Loucy (cell line): Measurements from ENCODE around the gene ZFP69B.

Source experiments
- H2AFZ ChIP-seq: fragments of 200-600 bp; sonication (generic); 2 replicates; pipeline ENCODE4 v1.6.0; 2016; ENCODE audit warnings: antibody characterized with exemption, mild to moderate bottlenecking, low read length, moderate library complexity
- H3F3A ChIP-seq: fragments of 200-600 bp; 2 replicates; pipeline ENCODE4 v1.6.0; 2016; ENCODE audit warnings: antibody characterized with exemption, low read depth, mild to moderate bottlenecking
- H3K27me3 ChIP-seq: fragments of 200-600 bp; sonication (generic); 2 replicates; pipeline ENCODE4 v1.6.1; 2014; ENCODE audit warnings: low read length, mild to moderate bottlenecking; ENCODE audit not compliant: insufficient read depth, poor library complexity, severe bottlenecking
- H3K36me3 ChIP-seq: fragments of 200-600 bp; sonication (generic); 2 replicates; pipeline ENCODE4 v1.6.1; 2016; ENCODE audit warnings: low read length; ENCODE audit not compliant: insufficient read depth
- H3K4me1 ChIP-seq: fragments of 200-600 bp; sonication (generic); 2 replicates; pipeline ENCODE4 v1.5.1; 2014; ENCODE audit warnings: low read length, mild to moderate bottlenecking; ENCODE audit not compliant: insufficient read depth, poor library complexity, severe bottlenecking
- H3K4me2 ChIP-seq: fragments of 200-600 bp; sonication (generic); 2 replicates; pipeline ENCODE4 v1.6.0; 2014; ENCODE audit warnings: antibody characterized with exemption, low read length, low read depth, mild to moderate bottlenecking; ENCODE audit not compliant: poor library complexity, severe bottlenecking
- H3K4me3 ChIP-seq: fragments of 200-600 bp; sonication (generic); 2 replicates; pipeline ENCODE4 v1.5.1; 2014; ENCODE audit warnings: low read length, mild to moderate bottlenecking, mixed read lengths; ENCODE audit not compliant: poor library complexity, severe bottlenecking
- H3K79me2 ChIP-seq: fragments of 200-600 bp; sonication (generic); 2 replicates; pipeline ENCODE4 v1.6.1; 2014; ENCODE audit warnings: low read length; ENCODE audit not compliant: insufficient read depth
- H3K9ac ChIP-seq: fragments of 200-600 bp; sonication (generic); 2 replicates; pipeline ENCODE4 v1.6.0; 2014; ENCODE audit warnings: mild to moderate bottlenecking, low read depth, low read length, moderate library complexity; ENCODE audit not compliant: poor library complexity, severe bottlenecking
- H3K9me2 ChIP-seq: fragments of 200-600 bp; sonication (generic); replicated peaks from 2 replicates; pipeline ENCODE4 v1.6.1; 2016; ENCODE audit warnings: low read depth, low read length, mixed read lengths
- H3K9me3 ChIP-seq: fragments of 200-600 bp; sonication (generic); 2 replicates; pipeline ENCODE4 v1.6.1; 2014; ENCODE audit warnings: mild to moderate bottlenecking, antibody characterized with exemption, low read length, low read depth; ENCODE audit not compliant: insufficient read depth
- H4K20me1 ChIP-seq: fragments of 200-600 bp; sonication (generic); 2 replicates; pipeline ENCODE4 v1.6.0; 2014; ENCODE audit warnings: antibody characterized with exemption, low read length, mild to moderate bottlenecking; ENCODE audit not compliant: insufficient read depth, poor library complexity, severe bottlenecking
- EZH2phosphoT487 ChIP-seq: fragments of 200-600 bp; IDR thresholded peaks from 2 replicates; pipeline ENCODE4 v1.6.1; 2018; ENCODE audit warnings: antibody characterized with exemption, mild to moderate bottlenecking, moderate library complexity, borderline replicate concordance
- TF ChIP-seq, protein P1 (sequence below): fragments of 200-600 bp; sonication (generic); conservative IDR thresholded peaks from 2 replicates; pipeline ENCODE4 v1.5.1; 2014; ENCODE audit warnings: mild to moderate bottlenecking, antibody characterized with exemption, low read length

The ZFP69B gene

DNA sequence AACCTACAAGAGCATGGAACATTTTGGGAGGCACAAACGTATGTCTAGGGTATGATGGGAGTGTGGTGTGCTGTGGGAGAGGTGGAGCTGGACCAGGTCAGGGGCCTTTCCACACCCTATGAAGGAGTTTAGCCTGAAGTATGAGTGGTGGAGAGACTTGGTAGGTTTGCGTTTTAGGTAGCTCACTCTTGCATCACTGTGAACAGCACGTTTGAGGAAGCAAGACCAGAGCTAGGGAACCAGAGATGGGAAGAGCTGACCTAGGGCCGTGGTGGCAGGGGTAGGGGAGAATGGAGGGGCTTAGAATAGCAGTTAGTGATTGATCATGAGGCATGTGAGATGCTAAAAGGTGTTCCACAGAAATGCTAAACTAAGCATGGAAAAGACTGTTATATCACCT, 25.1 kb upstream of the ZFP69B start:
- H3K9ac ChIP-seq: no peak overlapping the region
- no peak overlapping the region for H3K4me2 ChIP-seq
- no peak for TF ChIP-seq EZH2phosphoT487
- TF ChIP-seq, protein P1, sequence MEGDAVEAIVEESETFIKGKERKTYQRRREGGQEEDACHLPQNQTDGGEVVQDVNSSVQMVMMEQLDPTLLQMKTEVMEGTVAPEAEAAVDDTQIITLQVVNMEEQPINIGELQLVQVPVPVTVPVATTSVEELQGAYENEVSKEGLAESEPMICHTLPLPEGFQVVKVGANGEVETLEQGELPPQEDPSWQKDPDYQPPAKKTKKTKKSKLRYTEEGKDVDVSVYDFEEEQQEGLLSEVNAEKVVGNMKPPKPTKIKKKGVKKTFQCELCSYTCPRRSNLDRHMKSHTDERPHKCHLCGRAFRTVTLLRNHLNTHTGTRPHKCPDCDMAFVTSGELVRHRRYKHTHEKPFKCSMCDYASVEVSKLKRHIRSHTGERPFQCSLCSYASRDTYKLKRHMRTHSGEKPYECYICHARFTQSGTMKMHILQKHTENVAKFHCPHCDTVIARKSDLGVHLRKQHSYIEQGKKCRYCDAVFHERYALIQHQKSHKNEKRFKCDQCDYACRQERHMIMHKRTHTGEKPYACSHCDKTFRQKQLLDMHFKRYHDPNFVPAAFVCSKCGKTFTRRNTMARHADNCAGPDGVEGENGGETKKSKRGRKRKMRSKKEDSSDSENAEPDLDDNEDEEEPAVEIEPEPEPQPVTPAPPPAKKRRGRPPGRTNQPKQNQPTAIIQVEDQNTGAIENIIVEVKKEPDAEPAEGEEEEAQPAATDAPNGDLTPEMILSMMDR: no peak
- no peaks in the 10 kb centered on the region for H3K27me3 ChIP-seq
- no peaks in the 10 kb centered on the region for H3K79me2 ChIP-seq
- H3K9me3 ChIP-seq: no peaks in the 10 kb centered on the region
- H4K20me1 ChIP-seq: no peaks in the 10 kb centered on the region
- H3K4me1 ChIP-seq: no peaks in the 10 kb centered on the region
- H2AFZ ChIP-seq: no peak overlapping the region
- peaks cover 7% of the 10 kb centered on the region; the same call in 1 of the 2 replicates for H3K36me3 ChIP-seq
- H3F3A ChIP-seq: no peaks in the 10 kb centered on the region
- H3K4me3 ChIP-seq: no peak overlapping the region
- no peaks in the 10 kb centered on the region for H3K9me2 ChIP-seq

DNA sequence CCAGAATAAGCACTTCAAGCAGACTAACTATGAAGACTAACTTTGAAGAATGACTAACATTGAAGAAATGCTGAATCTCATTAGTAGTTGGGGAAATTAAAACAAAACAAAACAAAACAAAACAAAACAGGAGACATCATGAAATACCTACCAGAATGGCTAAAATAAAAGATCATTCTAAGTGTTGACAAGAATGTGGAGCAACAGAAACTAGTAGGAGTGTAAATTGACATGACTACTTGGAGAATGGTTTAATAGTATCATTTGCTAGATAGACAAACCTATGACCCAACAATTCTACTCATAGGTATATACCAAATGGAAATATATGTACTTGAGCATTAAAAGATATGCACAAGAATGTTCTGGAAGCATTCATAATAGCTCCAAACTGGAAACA, 18.9 kb upstream of the ZFP69B start:
- Histone ChIP-seq H2AFZ (no peak overlapping the region), H3K4me3 (no peak overlapping the region), H3K36me3 (no peaks in the 10 kb centered on the region), H3K27me3 (no peaks in the 10 kb centered on the region), H3K9ac (no peak overlapping the region), H3K9me2 (no peaks in the 10 kb centered on the region), H3F3A (no peaks in the 10 kb centered on the region), H4K20me1 (no peaks in the 10 kb centered on the region), H3K4me2 (no peak overlapping the region), H3K4me1 (no peaks in the 10 kb centered on the region), H3K79me2 (no peaks in the 10 kb centered on the region), H3K9me3 (no peaks in the 10 kb centered on the region)
- no peak for TF ChIP-seq EZH2phosphoT487
- TF ChIP-seq, protein P1: no peak

DNA sequence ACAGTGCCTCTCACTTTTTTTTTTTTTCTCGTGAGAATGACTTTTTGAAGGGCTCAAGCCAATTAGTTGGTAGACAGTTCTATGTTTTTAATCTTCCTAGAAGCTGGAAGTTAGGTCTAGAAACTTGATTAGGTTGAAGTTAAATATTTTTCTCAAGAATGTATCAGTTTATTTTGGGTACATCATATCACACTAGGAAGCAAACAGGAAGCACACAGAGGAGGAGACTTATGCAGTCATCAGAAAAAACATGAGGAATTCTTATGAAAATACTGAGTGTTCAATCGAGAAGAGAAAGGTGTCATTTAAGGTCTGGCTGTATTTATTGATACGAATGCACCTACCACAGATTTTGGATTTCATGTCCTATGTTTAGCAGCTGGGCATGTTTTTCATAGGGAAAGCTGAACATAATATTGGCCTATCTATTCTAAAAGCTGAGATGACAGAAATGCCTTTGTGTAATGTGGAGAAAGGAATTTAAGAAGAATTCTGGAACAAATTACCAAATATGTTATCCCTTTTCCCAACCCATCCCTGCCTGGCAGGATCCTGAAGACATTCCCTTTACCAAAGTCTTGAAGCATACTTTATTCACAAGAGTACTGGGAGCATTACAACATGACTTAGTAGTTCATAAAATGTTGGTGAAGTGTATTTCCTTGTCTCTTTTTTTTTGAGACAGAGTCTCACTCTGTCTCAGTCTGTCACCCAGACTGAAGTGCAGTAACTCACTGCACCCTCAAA, 17.5 kb upstream of the ZFP69B start:
- H3K9me2 ChIP-seq: no peaks in the 10 kb centered on the region
- H3K27me3 ChIP-seq: no peaks in the 10 kb centered on the region
- H3K4me1 ChIP-seq: no peaks in the 10 kb centered on the region
- no peaks in the 10 kb centered on the region for H4K20me1 ChIP-seq
- H3K9ac ChIP-seq: no peak overlapping the region
- H3K36me3 ChIP-seq: no peaks in the 10 kb centered on the region
- H2AFZ ChIP-seq: no peak overlapping the region
- H3K4me2 ChIP-seq: no peak overlapping the region
- H3K9me3 ChIP-seq: no peaks in the 10 kb centered on the region
- no peak overlapping the region for H3K4me3 ChIP-seq
- no peaks in the 10 kb centered on the region for H3K79me2 ChIP-seq
- no peak for TF ChIP-seq EZH2phosphoT487
- TF ChIP-seq, protein P1: no peak
- no peaks in the 10 kb centered on the region for H3F3A ChIP-seq
